Kidney (tissue), 14 donors: ENCODE results near the gene C4BPA. TPM values are rescaled to one million over a fixed set of nuclear protein-coding genes. Genes with fewer than 3 reads are reported as not detected.
A peak's percentile ranks its signal among the peaks of the same experiment; 100 is the strongest.

ENCODE experiments used
- DNase-seq, 5 donors: peaks; one replicate each; pipeline ENCODE4 v3.0.0-alpha.2; 2013 to 2020
- FAIRE-seq: peaks from 2 replicates; lab custom pipeline; 2012; peaks lifted over from hg19 to GRCh38; lab: Jason Lieb, UNC
- H3K27ac ChIP-seq, 2 donors: one replicate each; pipeline ENCODE4 v1.7.0; 2013; ENCODE audit warnings: low read depth in 2 of 2, low read length in 2 of 2, inconsistent platforms in 1 of 2
- H3K27me3 ChIP-seq: one replicate; pipeline ENCODE4 v1.7.1; 2013; ENCODE audit warnings: low read length, inconsistent platforms; ENCODE audit not compliant: control insufficient read depth, insufficient read depth
- H3K36me3 ChIP-seq, 3 donors: one replicate each; pipeline versions ENCODE4 v1.7.0 to v1.7.1; 2013; ENCODE audit warnings: low read length in 3 of 3, control low read depth in 1 of 3, inconsistent platforms in 1 of 3; ENCODE audit not compliant: insufficient read depth in 3 of 3, control insufficient read depth in 2 of 3
- H3K4me1 ChIP-seq, 3 donors: one replicate each; pipeline versions ENCODE4 v1.7.0 to v1.7.1; 2013; ENCODE audit warnings: low read length in 3 of 3, inconsistent platforms in 1 of 3, low read depth in 1 of 3; ENCODE audit not compliant: control insufficient read depth in 2 of 3, insufficient read depth in 2 of 3
- H3K4me3 ChIP-seq, 3 donors: one replicate each; pipeline versions ENCODE4 v1.7.0 to v1.8.1; 2013; ENCODE audit warnings: low read length in 3 of 3, control low read depth in 1 of 3, inconsistent platforms in 1 of 3
- H3K9ac ChIP-seq, 3 donors: one replicate each; pipeline versions ENCODE4 v1.7.0 to v1.7.1; 2013; ENCODE audit warnings: low read length in 3 of 3, control low read depth in 1 of 3, inconsistent platforms in 1 of 3
- H3K9me3 ChIP-seq, 3 donors: one replicate each; pipeline versions ENCODE4 v1.7.0 to v1.7.1; 2013; ENCODE audit warnings: low read length in 3 of 3, control low read depth in 1 of 3, inconsistent platforms in 1 of 3; ENCODE audit not compliant: control insufficient read depth in 2 of 3, insufficient read depth in 1 of 3
- CTCF ChIP-seq: IDR thresholded peaks from 3 replicates; pipeline ENCODE4 v1.5.1; 2012; ENCODE audit warnings: mild to moderate bottlenecking, moderate library complexity, borderline replicate concordance; ENCODE audit not compliant: insufficient read depth; ENCODE audit errors: extremely low read depth
- intact Hi-C: fragments of 100-400 bp; cut with DNase I; formaldehyde crosslinking; loops from one replicate; pipeline ENCODE4 v1.11.1; 2022
- polyA plus RNA-seq: library from polyadenylated mRNA; stranded (reverse); fragments of 350-450 nt; fragmentation: Illumina TruSeq; extraction: RNeasy Lipid Tissue Mini Kit (QIAGEN cat#74804); gene quantifications from one replicate; pipeline ENCODE4 v1.2.3, GENCODE V29; 2014; ENCODE audit warnings: low read depth, low replicate concordance; ENCODE audit not compliant: insufficient read depth
- total RNA-seq: library from RNA; stranded (reverse); fragmentation: NEBNext Ultra II Directional; extraction: Animal tissue kit (Norgen Biotek cat#: 25700); gene quantifications from one replicate; pipeline ENCODE4 v1.2.1, GENCODE V29; 2021
- donor health status: control.
- donor health status: control.
- donor health status: control.
- donor health status: control.
- donor health status: control.
- donor health status: DM: yes; HTN: yes; CAD: no.
- donor health status: Normal renal cell carcinoma (clear cell type).

The C4BPA gene
- total and polyA plus RNA-seq, 2 donors from 2014 or later = 45.7 TPM; not detected in 1

GRCh38 chr1:207102659-207103058, 1.4 kb upstream of the C4BPA start:
- no peak for TF ChIP-seq CTCF
- no peak for FAIRE-seq
- no peak overlapping the region for H3K9ac ChIP-seq
- H3K36me3 ChIP-seq = no peaks in the 10 kb centered on the region
- no peaks in the 10 kb centered on the region for H3K27me3 ChIP-seq
- no peaks in the 10 kb centered on the region for H3K4me1 ChIP-seq
- H3K9me3 ChIP-seq = no peaks in the 10 kb centered on the region
- intact Hi-C loops = no loop called here
- no peak for DNase-seq
- H3K4me3 ChIP-seq = no peak overlapping the region
- no peak overlapping the region for H3K27ac ChIP-seq

DNA sequence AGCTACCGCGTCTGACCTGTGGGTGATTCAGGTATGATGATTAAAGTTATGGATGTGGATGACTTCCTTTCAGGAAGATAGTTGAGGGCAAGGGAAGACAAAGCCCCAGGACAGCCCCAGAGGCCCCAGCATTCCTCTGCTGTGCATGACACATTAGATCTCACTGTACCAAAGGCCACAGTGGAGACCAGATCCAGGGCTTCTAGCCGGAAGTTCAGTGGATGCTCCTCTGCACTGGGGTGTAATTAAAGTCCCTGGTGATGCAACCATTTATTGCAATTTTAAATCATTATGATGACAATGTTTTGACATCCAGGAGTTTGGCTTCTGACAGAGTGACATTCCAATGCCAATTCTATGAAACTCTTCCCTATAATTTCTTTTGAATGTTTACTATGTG, 5.0 kb downstream of the C4BPA start:
- H3K36me3 ChIP-seq = no peaks in the 10 kb centered on the region
- DNase-seq = no peak
- no peak overlapping the region for H3K4me3 ChIP-seq
- no peak overlapping the region for H3K27ac ChIP-seq
- no peaks in the 10 kb centered on the region for H3K9me3 ChIP-seq
- no peak for FAIRE-seq
- H3K9ac ChIP-seq = no peak overlapping the region
- intact Hi-C loops = no loop called here
- no peak for TF ChIP-seq CTCF
- H3K4me1 ChIP-seq = no peaks in the 10 kb centered on the region
- no peaks in the 10 kb centered on the region for H3K27me3 ChIP-seq

GRCh38 chr1:207112616-207113296, 8.7 kb downstream of the C4BPA start:
- no peak overlapping the region for H3K4me3 ChIP-seq
- H3K27ac ChIP-seq = no peak overlapping the region
- H3K9me3 ChIP-seq = no peaks in the 10 kb centered on the region
- intact Hi-C loops = no loop called here
- FAIRE-seq = no peak
- no peaks in the 10 kb centered on the region for H3K4me1 ChIP-seq
- H3K9ac ChIP-seq = no peak overlapping the region
- no peaks in the 10 kb centered on the region for H3K27me3 ChIP-seq
- no peaks in the 10 kb centered on the region for H3K36me3 ChIP-seq
- no peak for TF ChIP-seq CTCF
- DNase-seq = peak in 3 of 5 donors; percentile 20 to 69 (median 26)

DNA sequence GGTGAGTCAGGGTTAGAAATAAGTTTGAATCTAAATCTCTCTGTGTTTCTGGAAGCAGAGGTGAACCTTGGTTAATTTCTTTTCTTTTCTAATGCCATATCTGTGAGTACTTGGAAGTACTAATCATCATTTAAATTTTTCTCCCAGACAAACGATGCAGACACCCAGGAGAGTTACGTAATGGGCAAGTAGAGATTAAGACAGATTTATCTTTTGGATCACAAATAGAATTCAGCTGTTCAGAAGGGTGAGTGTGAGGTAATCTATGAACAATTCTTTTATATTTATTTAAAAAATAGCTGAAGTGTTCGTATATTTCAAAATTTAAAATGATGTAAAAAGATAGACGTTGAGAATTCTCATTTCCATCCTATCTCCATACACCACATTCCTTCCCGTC, 11.2 kb downstream of the C4BPA start:
- Histone ChIP-seq H3K4me1 (no peaks in the 10 kb centered on the region), H3K4me3 (no peak overlapping the region), H3K9me3 (no peaks in the 10 kb centered on the region), H3K27ac (no peak overlapping the region), H3K27me3 (no peaks in the 10 kb centered on the region), H3K9ac (no peak overlapping the region), H3K36me3 (no peaks in the 10 kb centered on the region)
- DNase-seq (no peak), FAIRE-seq (no peak)
- intact Hi-C loops = no loop called here
- TF ChIP-seq CTCF = no peak
